ENCODE results near the gene C19orf85.
"Not testable (repeated sequence)": the region's sequence is repeated elsewhere in the genome, so short reads cannot be mapped to it uniquely, and the experiment has no call there.

Gene C19orf85

DNA sequence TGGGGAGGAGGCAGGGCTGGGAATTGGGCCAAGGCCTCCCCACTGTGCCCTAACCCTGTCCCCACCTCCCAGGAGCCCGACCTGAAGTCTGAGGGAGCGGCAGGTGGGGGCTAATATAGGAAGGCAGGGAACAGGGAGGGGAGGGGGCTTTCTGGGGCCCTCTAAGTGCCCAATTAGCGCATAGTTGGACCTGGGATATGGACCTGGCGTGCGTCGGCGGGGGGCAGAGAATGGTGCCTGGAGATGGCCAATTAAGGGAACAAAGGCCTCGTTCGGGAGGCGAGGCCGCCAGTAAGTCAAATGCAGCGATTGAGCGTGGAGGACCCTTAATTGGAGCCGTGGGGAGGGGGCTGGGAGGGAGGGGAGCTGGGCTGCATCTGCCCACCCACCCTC, at the start of gene C19orf85:
C19orf85 (minus strand) TSS at position 90 of the 393 bp plus-strand sequence. CDS start 197 bp downstream, outside the sequence.
- in situ Hi-C loops (cut with MboI; ENCODE audit: low pct_unique_long_range_greater_than_20kb, low sequenced_read_pairs): no loop called here

GRCh38 chr19:55508120-55508519, 43.6 kb upstream of the C19orf85 start:
- in situ Hi-C loops (cut with MboI; ENCODE audit: low pct_unique_long_range_greater_than_20kb, low sequenced_read_pairs): no loop called here
- peak; percentile 21 for DNase-seq

More for the DNA sequence above, at the start of gene C19orf85:
- no peak for DNase-seq

GRCh38 chr19:55504981-55505380, 40.4 kb upstream of the C19orf85 start:
- DNase-seq: no peak
- in situ Hi-C loops (cut with MboI; ENCODE audit: low pct_unique_long_range_greater_than_20kb, low sequenced_read_pairs): no loop called here

DNA sequence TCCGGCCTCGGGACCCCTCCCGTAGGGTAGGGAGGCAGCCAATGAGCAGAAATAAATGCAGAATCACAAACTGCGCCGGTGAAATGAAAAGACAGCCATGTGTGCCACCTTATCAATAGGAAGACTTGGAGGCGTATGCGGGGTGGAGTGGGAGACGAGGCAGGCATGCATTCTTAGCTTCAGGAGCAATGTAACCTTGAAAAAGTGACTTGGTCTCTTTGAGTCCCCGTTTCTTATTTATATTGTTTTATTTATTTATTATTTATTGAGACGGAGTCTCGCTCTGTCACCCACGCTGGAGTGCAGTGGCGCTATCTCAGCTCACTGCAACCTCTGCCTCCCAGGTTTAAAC, 39.7 kb upstream of the C19orf85 start:
- no peak for DNase-seq
- in situ Hi-C loops (cut with MboI; ENCODE audit: low pct_unique_long_range_greater_than_20kb, low sequenced_read_pairs): no loop called here

DNA sequence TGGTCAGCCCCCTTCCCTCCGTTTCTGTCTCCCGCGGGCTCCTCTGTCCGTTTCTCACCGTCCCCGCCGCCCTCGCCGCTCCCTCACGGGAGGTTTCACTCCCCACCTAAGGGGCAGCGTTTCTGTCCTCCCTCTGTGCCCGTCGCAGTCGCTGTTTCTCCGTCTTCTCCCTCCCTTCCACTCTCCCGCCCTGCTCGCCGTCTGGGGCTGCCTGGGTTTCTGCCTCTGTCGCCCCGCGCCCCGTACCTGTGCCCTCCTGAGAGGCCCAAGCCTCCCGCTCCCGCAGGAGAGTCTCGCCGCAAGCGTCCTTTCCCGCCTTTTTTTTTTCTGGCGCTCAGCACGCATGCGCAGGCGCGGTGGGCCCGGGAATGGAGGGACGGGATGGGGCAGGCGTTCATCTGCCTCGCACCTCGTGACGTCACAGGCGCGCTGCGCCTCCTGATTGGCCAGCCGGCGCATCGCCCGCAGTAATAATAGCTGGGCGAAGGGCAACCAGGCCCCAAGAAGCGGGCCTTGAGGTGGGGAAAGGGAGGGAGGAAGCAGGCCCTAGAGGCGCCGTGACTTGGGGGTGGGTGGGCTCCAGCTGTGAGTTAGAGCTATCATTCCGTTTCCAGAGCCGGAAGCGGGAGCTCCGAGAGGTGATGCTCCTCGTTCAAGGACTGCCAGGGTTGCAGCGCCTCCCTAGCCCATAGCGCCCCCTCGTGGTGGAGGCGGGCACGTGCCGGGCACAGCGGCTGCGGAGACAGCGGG, 39.1 kb upstream of the C19orf85 start:
- in situ Hi-C loops (cut with MboI; ENCODE audit: low pct_unique_long_range_greater_than_20kb, low sequenced_read_pairs): no loop called here
- peak; percentile 80 for DNase-seq

GRCh38 chr19:55503157-55503501, 38.6 kb upstream of the C19orf85 start:
- DNase-seq: no peak
- in situ Hi-C loops (cut with MboI; ENCODE audit: low pct_unique_long_range_greater_than_20kb, low sequenced_read_pairs): no loop called here

DNA sequence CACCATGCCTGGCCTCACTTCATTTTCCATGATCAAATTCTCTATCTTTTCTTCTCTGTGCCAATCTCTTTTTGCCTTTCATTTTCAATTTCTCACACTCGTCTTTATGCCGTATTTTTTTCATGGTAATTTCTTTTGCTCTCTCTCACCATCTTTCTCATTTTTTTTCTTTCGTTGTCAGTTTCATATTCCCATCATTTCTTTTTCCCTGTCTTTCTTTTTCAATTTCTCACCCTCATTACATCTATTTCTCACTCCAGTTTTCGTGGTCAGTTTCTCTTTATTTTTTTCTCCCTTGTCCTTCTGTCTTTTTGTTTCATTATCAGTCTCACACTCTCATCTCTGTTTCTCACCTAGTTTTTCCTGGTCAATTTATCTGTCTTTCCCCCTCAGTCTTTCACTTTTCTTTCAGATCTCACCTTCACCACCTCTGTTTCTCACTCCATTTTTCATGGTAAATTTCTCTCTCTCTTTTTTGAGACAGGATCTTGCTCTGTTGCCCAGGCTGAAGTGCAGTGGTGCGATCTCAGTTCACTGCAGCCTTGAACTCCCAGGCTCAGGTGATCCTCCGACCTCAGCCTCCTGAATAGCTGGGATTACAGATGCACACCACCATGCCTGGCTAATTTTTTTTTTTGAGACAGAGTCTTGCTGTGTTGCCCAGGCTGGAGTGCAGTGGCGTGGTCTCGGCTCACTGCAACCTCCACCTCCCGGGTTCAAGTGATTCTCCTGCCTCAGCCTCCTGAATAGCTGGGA, 37.8 kb upstream of the C19orf85 start:
- no peak for DNase-seq
- in situ Hi-C loops (cut with MboI; ENCODE audit: low pct_unique_long_range_greater_than_20kb, low sequenced_read_pairs): no loop called here

- in situ Hi-C loops (cut with MboI; ENCODE audit: low pct_unique_long_range_greater_than_20kb, low sequenced_read_pairs): no loop called here
Observed at GRCh38 chr19:55500368-55500952, 35.9 kb upstream of the C19orf85 start.

GRCh38 chr19:55498246-55498840, 33.8 kb upstream of the C19orf85 start:
- DNase-seq: no peak
- in situ Hi-C loops (cut with MboI; ENCODE audit: low pct_unique_long_range_greater_than_20kb, low sequenced_read_pairs): no loop called here

More at GRCh38 chr19:55500368-55500952, 35.9 kb upstream of the C19orf85 start:
- DNase-seq: no peak

- in situ Hi-C loops (cut with MboI; ENCODE audit: low pct_unique_long_range_greater_than_20kb, low sequenced_read_pairs): no loop called here
- DNase-seq: no peak
Observed at GRCh38 chr19:55497763-55498162, 33.2 kb upstream of the C19orf85 start.

DNA sequence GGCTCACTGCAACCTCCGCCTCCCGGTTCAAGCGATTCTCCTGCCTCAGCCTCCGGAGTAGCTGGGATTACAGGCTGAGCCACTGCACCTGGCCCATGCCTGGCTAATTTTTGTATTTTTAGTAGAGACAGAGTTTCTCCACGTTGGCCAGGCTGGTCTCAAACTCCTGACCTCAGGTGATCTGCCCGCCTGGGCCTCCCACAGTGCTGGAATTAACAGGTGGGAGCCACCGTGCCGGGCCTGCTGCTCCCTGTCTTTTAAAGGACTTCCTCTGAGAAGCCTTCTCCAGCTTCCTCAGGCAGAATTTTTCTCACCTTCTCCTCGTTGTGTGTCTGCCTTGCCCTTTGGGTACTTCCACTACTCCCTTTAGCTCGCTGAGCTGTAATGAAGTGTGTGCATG, 32.3 kb upstream of the C19orf85 start:
- DNase-seq; in situ Hi-C loops (cut with MboI; ENCODE audit: low pct_unique_long_range_greater_than_20kb, low sequenced_read_pairs): not testable (repeated sequence)

GRCh38 chr19:55495646-55496349, 31.2 kb upstream of the C19orf85 start:
- in situ Hi-C loops (cut with MboI; ENCODE audit: low pct_unique_long_range_greater_than_20kb, low sequenced_read_pairs): no loop called here
- no peak for DNase-seq

DNA sequence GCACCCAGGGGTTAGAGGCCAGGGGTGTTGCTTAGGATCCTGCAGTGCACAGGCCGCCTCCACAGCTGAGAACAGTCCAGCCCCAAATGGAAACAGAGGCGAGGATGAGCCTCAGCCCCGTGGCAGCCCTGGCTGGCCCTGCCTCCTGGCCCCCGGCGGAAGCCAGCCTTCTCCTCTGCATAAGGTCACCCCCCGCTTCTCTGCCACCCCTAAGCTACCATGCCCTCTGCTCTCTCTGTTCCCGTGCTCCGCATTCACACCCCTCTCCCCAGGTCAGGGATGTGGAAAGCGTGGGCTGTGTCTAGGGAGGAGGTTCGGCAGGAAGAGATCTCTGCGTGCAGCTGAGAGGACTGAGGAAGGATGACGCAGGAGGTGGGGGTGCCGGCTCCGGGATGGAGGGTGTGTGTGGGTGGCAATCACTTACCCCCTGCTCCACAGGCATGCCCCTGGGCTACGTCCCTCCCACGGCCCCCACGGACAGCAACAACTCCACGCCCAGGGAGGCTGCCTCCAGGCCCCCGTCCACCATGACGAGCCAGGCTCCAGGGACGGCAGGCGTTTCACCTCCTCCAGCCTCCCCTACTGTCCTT, 29.7 kb upstream of the C19orf85 start:
- DNase-seq: no peak
- in situ Hi-C loops (cut with MboI; ENCODE audit: low pct_unique_long_range_greater_than_20kb, low sequenced_read_pairs): no loop called here

GRCh38 chr19:55493645-55494171, 29.2 kb upstream of the C19orf85 start:
- in situ Hi-C loops (cut with MboI; ENCODE audit: low pct_unique_long_range_greater_than_20kb, low sequenced_read_pairs): no loop called here
- DNase-seq: no peak

- in situ Hi-C loops (cut with MboI; ENCODE audit: low pct_unique_long_range_greater_than_20kb, low sequenced_read_pairs): no loop called here
- no peak for DNase-seq
Observed at GRCh38 chr19:55493052-55493644, 28.6 kb upstream of the C19orf85 start.

DNA sequence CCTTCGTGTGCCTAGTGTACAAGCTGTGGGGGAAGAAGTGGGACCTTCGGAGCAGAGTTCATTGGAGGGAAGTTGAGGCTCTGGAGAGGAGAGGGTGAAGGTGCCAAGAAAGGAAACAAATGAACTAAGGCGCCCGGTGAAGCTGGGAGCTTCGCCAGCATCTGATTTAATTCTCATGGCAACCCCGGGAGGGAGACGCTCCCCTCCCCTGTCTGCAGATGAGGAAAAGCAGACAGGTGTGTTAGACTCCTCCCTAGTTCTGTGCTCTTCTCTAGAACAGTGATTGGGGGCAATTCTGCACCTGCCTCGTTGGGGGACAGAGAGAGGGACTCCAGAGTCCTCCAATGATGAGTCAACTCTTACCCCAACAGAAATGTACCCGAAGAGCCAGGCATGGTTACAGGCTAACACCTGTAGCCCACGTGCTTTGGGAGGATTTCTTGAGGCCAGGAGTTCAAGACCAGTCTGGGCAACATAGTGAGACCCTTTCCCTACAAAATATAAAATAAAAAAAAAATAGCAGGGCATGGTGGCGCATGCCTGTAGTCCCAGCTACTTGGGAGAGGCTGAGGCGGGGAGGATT, 27.9 kb upstream of the C19orf85 start:
- no peak for DNase-seq
- in situ Hi-C loops (cut with MboI; ENCODE audit: low pct_unique_long_range_greater_than_20kb, low sequenced_read_pairs): no loop called here

GRCh38 chr19:55491546-55492360, 27.2 kb upstream of the C19orf85 start:
- DNase-seq: no peak
- in situ Hi-C loops (cut with MboI; ENCODE audit: low pct_unique_long_range_greater_than_20kb, low sequenced_read_pairs): no loop called here

All from KBM-7 (cell line).